Measurements from ENCODE around the gene CMTM8. TPM values are rescaled to one million over a fixed set of nuclear protein-coding genes. Genes with fewer than 3 reads are reported as not detected.

The CMTM8 gene
- total and polyA plus RNA-seq, 3 experiments from 2014 or later, result 3.3 to 4.1 (median 3.3) TPM

- Mint-ChIP-seq H3K4me1 (peaks cover 3 to 10% (median 9%) of the 10 kb centered on the region in 3 donors), H3K36me3 (peaks cover 0 to 6% (median 0%) of the 10 kb centered on the region in 3 donors), H3K4me3 (no peak overlapping the region), H3K9me3 (no peaks in the 10 kb centered on the region), H3K27me3 (peaks cover 0 to 17% of the 10 kb centered on the region in 2 donors), H3K27ac (no peak overlapping the region)
- no peak overlapping the region for H3K4me3 ChIP-seq (ENCODE audit: low read length)
- ChIA-PET POLR2A (no interaction called here), CTCF (interaction anchor here (1.6 kb wide), 1 partner anchor 21 kb away, joined by 3 read pairs; no protein-coding TSS in a partner anchor)
- DNase-seq, result no peak
- no peaks in the 10 kb centered on the region for H3K4me1 ChIP-seq (ENCODE audit: insufficient read depth, low read length)
- no peak overlapping the region for H3K27ac ChIP-seq (ENCODE audit: low read depth, low read length)
- no peaks in the 10 kb centered on the region for H3K36me3 ChIP-seq (ENCODE audit: insufficient read depth, low read length)
- no peaks in the 10 kb centered on the region for H3K9me3 ChIP-seq (ENCODE audit: low read length)
- no peaks in the 10 kb centered on the region for H3K27me3 ChIP-seq (ENCODE audit: insufficient read depth, low read length, poor library complexity, severe bottlenecking)
Observed at GRCh38 chr3:32261545-32261944, 23.1 kb downstream of the CMTM8 start.

GRCh38 chr3:32262201-32262600 lies 23.7 kb downstream of the CMTM8 start:
- POLR2A ChIA-PET, result no interaction called here
- peaks cover 0 to 6% (median 0%) of the 10 kb centered on the region in 3 donors for H3K36me3 Mint-ChIP-seq

GRCh38 chr3:32274306-32274705 lies 35.8 kb downstream of the CMTM8 start:
- CTCF ChIA-PET, result no interaction called here
- no peaks in the 10 kb centered on the region for H3K9me3 Mint-ChIP-seq

More at GRCh38 chr3:32262201-32262600, 23.7 kb downstream of the CMTM8 start:
- Histone ChIP-seq H3K4me1 (ENCODE audit: insufficient read depth, low read length) (no peaks in the 10 kb centered on the region), H3K4me3 (ENCODE audit: low read length) (no peak overlapping the region), H3K36me3 (ENCODE audit: insufficient read depth, low read length) (no peaks in the 10 kb centered on the region), H3K27ac (ENCODE audit: low read depth, low read length) (no peak overlapping the region), H3K9me3 (ENCODE audit: low read length) (no peaks in the 10 kb centered on the region), H3K27me3 (ENCODE audit: insufficient read depth, low read length, poor library complexity, severe bottlenecking) (no peaks in the 10 kb centered on the region)
- no peak for DNase-seq
- H3K27me3 Mint-ChIP-seq, result peaks cover 0 to 11% of the 10 kb centered on the region in 2 donors
- H3K4me3 Mint-ChIP-seq, result no peak overlapping the region
- peak overlapping the region in 1 of 8 donors; percentile 63 for H3K27ac Mint-ChIP-seq
- peaks cover 3 to 9% (median 8%) of the 10 kb centered on the region in 3 donors for H3K4me1 Mint-ChIP-seq
- H3K9me3 Mint-ChIP-seq, result no peaks in the 10 kb centered on the region
- CTCF ChIA-PET, result interaction anchor here (1.5 to 1.6 kb wide), 2 partner anchors 22 to 86 kb away, joined by 3 read pairs; no protein-coding TSS in a partner anchor

GRCh38 chr3:32275506-32275905 lies 37.0 kb downstream of the CMTM8 start:
- Histone ChIP-seq H3K4me1 (ENCODE audit: insufficient read depth, low read length) (no peaks in the 10 kb centered on the region), H3K9me3 (ENCODE audit: low read length) (no peaks in the 10 kb centered on the region), H3K4me3 (ENCODE audit: low read length) (no peak overlapping the region), H3K27me3 (ENCODE audit: insufficient read depth, low read length, poor library complexity, severe bottlenecking) (no peaks in the 10 kb centered on the region), H3K27ac (ENCODE audit: low read depth, low read length) (no peak overlapping the region), H3K36me3 (ENCODE audit: insufficient read depth, low read length) (no peaks in the 10 kb centered on the region)
- ChIA-PET POLR2A (no interaction called here), CTCF (interaction anchor here (3.7 kb wide), 1 partner anchor 21 kb away, joined by 8 read pairs; no protein-coding TSS in a partner anchor)
- DNase-seq, result no peak
- H3K36me3 Mint-ChIP-seq, result no peaks in the 10 kb centered on the region
- H3K4me3 Mint-ChIP-seq, result no peak overlapping the region
- H3K4me1 Mint-ChIP-seq, result no peaks in the 10 kb centered on the region
- H3K27me3 Mint-ChIP-seq, result peaks cover 0 to 4% of the 10 kb centered on the region in 2 donors
- H3K9me3 Mint-ChIP-seq, result no peaks in the 10 kb centered on the region
- H3K27ac Mint-ChIP-seq, result no peak overlapping the region

More at GRCh38 chr3:32274306-32274705, 35.8 kb downstream of the CMTM8 start:
- no peak overlapping the region for H3K4me3 Mint-ChIP-seq
- no peak overlapping the region for H3K27ac Mint-ChIP-seq
- no peak overlapping the region for H3K4me3 ChIP-seq (ENCODE audit: low read length)
- no peaks in the 10 kb centered on the region for H3K4me1 Mint-ChIP-seq
- no peaks in the 10 kb centered on the region for H3K4me1 ChIP-seq (ENCODE audit: insufficient read depth, low read length)
- POLR2A ChIA-PET, result no interaction called here
- peaks cover 0 to 6% of the 10 kb centered on the region in 2 donors for H3K27me3 Mint-ChIP-seq
- no peaks in the 10 kb centered on the region for H3K27me3 ChIP-seq (ENCODE audit: insufficient read depth, low read length, poor library complexity, severe bottlenecking)
- no peaks in the 10 kb centered on the region for H3K9me3 ChIP-seq (ENCODE audit: low read length)
- no peak for DNase-seq
- H3K36me3 Mint-ChIP-seq, result no peaks in the 10 kb centered on the region
- H3K27ac ChIP-seq (ENCODE audit: low read depth, low read length), result no peak overlapping the region
- no peaks in the 10 kb centered on the region for H3K36me3 ChIP-seq (ENCODE audit: insufficient read depth, low read length)

- H3K4me1 Mint-ChIP-seq, result no peaks in the 10 kb centered on the region
- no peaks in the 10 kb centered on the region for H3K36me3 Mint-ChIP-seq
- Histone ChIP-seq H3K9me3 (ENCODE audit: low read length) (no peaks in the 10 kb centered on the region), H3K4me1 (ENCODE audit: insufficient read depth, low read length) (no peaks in the 10 kb centered on the region), H3K27ac (ENCODE audit: low read depth, low read length) (no peak overlapping the region), H3K36me3 (ENCODE audit: insufficient read depth, low read length) (no peaks in the 10 kb centered on the region), H3K4me3 (ENCODE audit: low read length) (no peak overlapping the region), H3K27me3 (ENCODE audit: insufficient read depth, low read length, poor library complexity, severe bottlenecking) (no peaks in the 10 kb centered on the region)
- H3K27ac Mint-ChIP-seq, result peak overlapping the region in 1 of 8 donors; percentile 70
- DNase-seq, result no peak
- ChIA-PET CTCF (interaction anchor here (3.7 kb wide), 1 partner anchor 20 kb away, joined by 8 read pairs; no protein-coding TSS in a partner anchor), POLR2A (no interaction called here)
- peaks cover 0 to 4% of the 10 kb centered on the region in 2 donors for H3K27me3 Mint-ChIP-seq
- no peak overlapping the region for H3K4me3 Mint-ChIP-seq
- H3K9me3 Mint-ChIP-seq, result no peaks in the 10 kb centered on the region
Observed at GRCh38 chr3:32276279-32276841, 37.9 kb downstream of the CMTM8 start.

- no peak for DNase-seq
- Histone ChIP-seq H3K27me3 (ENCODE audit: insufficient read depth, low read length, poor library complexity, severe bottlenecking) (no peaks in the 10 kb centered on the region), H3K27ac (ENCODE audit: low read depth, low read length) (no peak overlapping the region), H3K4me1 (ENCODE audit: insufficient read depth, low read length) (no peaks in the 10 kb centered on the region), H3K4me3 (ENCODE audit: low read length) (no peak overlapping the region), H3K36me3 (ENCODE audit: insufficient read depth, low read length) (no peaks in the 10 kb centered on the region), H3K9me3 (ENCODE audit: low read length) (no peaks in the 10 kb centered on the region)
- Mint-ChIP-seq H3K9me3 (no peaks in the 10 kb centered on the region), H3K4me3 (no peak overlapping the region), H3K36me3 (no peaks in the 10 kb centered on the region), H3K27ac (no peak overlapping the region), H3K4me1 (no peaks in the 10 kb centered on the region), H3K27me3 (peaks cover 0 to 4% of the 10 kb centered on the region in 2 donors)
- ChIA-PET POLR2A (no interaction called here), CTCF (interaction anchor here (3.7 kb wide), 1 partner anchor 17 kb away, joined by 8 read pairs; no protein-coding TSS in a partner anchor)
Observed at GRCh38 chr3:32278714-32279113, 40.2 kb downstream of the CMTM8 start.

- no peak overlapping the region for H3K4me3 Mint-ChIP-seq
- H3K36me3 ChIP-seq (ENCODE audit: insufficient read depth, low read length), result no peaks in the 10 kb centered on the region
- no peaks in the 10 kb centered on the region for H3K4me1 ChIP-seq (ENCODE audit: insufficient read depth, low read length)
- DNase-seq, result no peak
- peaks cover 0 to 6% (median 0%) of the 10 kb centered on the region in 3 donors for H3K4me1 Mint-ChIP-seq
- H3K27ac Mint-ChIP-seq, result no peak overlapping the region
- H3K36me3 Mint-ChIP-seq, result no peaks in the 10 kb centered on the region
- H3K9me3 ChIP-seq (ENCODE audit: low read length), result no peaks in the 10 kb centered on the region
- no peak overlapping the region for H3K27ac ChIP-seq (ENCODE audit: low read depth, low read length)
- peaks cover 0 to 2% of the 10 kb centered on the region in 2 donors for H3K27me3 Mint-ChIP-seq
- CTCF ChIA-PET, result no interaction called here
- POLR2A ChIA-PET, result interaction anchor here (0.7 kb wide), 1 partner anchor 51 kb away, joined by 5 read pairs; no protein-coding TSS in a partner anchor
- H3K27me3 ChIP-seq (ENCODE audit: insufficient read depth, low read length, poor library complexity, severe bottlenecking), result no peaks in the 10 kb centered on the region
- no peak overlapping the region for H3K4me3 ChIP-seq (ENCODE audit: low read length)
- no peaks in the 10 kb centered on the region for H3K9me3 Mint-ChIP-seq
Observed at GRCh38 chr3:32280262-32280910, 41.9 kb downstream of the CMTM8 start.

GRCh38 chr3:32281570-32282106 lies 43.2 kb downstream of the CMTM8 start:
- Histone ChIP-seq H3K36me3 (ENCODE audit: insufficient read depth, low read length) (no peaks in the 10 kb centered on the region), H3K9me3 (ENCODE audit: low read length) (no peaks in the 10 kb centered on the region), H3K4me1 (ENCODE audit: insufficient read depth, low read length) (no peaks in the 10 kb centered on the region), H3K27ac (ENCODE audit: low read depth, low read length) (no peak overlapping the region), H3K27me3 (ENCODE audit: insufficient read depth, low read length, poor library complexity, severe bottlenecking) (no peaks in the 10 kb centered on the region), H3K4me3 (ENCODE audit: low read length) (no peak overlapping the region)
- H3K27me3 Mint-ChIP-seq, result peaks cover 0 to 2% of the 10 kb centered on the region in 2 donors
- H3K4me1 Mint-ChIP-seq, result peaks cover 7 to 18% (median 10%) of the 10 kb centered on the region in 3 donors
- no peaks in the 10 kb centered on the region for H3K36me3 Mint-ChIP-seq
- H3K9me3 Mint-ChIP-seq, result no peaks in the 10 kb centered on the region
- H3K27ac Mint-ChIP-seq, result peak overlapping the region in 2 of 8 donors; percentile 14 to 39
- ChIA-PET CTCF (no interaction called here), POLR2A (no interaction called here)
- no peak for DNase-seq
- no peak overlapping the region for H3K4me3 Mint-ChIP-seq
